SU-DHL-6 (cell line): ENCODE data around the gene HNF4A.

Experiments used
- H2AFZ ChIP-seq: fragments of 200-600 bp; sonication (generic); 2 replicates; pipeline ENCODE4 v1.6.1; 2014; ENCODE audit warnings: low read depth, mild to moderate bottlenecking, moderate library complexity, mixed read lengths, antibody characterized with exemption, low read length; ENCODE audit not compliant: severe bottlenecking
- H3F3A ChIP-seq: fragments of 200-600 bp; shearing (Covaris generic); 2 replicates; pipeline ENCODE4 v1.6.0; 2016; ENCODE audit warnings: antibody characterized with exemption, mild to moderate bottlenecking; ENCODE audit not compliant: insufficient read depth
- H3K27ac ChIP-seq: fragments of 200-600 bp; sonication (generic); 2 replicates; pipeline ENCODE4 v1.5.1; 2016; ENCODE audit warnings: low read depth, mild to moderate bottlenecking, low read length, moderate library complexity, mixed read lengths
- H3K27me3 ChIP-seq: fragments of 200-600 bp; sonication (generic), shearing (Covaris generic); 2 replicates; pipeline ENCODE4 v1.6.0; 2014; ENCODE audit warnings: mild to moderate bottlenecking, low read length
- H3K36me3 ChIP-seq: fragments of 200-600 bp; sonication (generic); 2 replicates; pipeline ENCODE4 v1.6.1; 2014; ENCODE audit warnings: mild to moderate bottlenecking, low read length, mixed read lengths
- H3K4me2 ChIP-seq: fragments of 300-600, 200-600 bp; shearing (Covaris generic), sonication (generic); 2 replicates; pipeline ENCODE4 v1.6.0; 2014; ENCODE audit warnings: low read length, low read depth, mild to moderate bottlenecking; ENCODE audit not compliant: poor library complexity, severe bottlenecking
- H3K4me3 ChIP-seq: fragments of 200-600 bp; sonication (generic); 2 replicates; pipeline ENCODE4 v1.5.1; 2014; ENCODE audit warnings: antibody characterized with exemption, low read length, mild to moderate bottlenecking, mixed read lengths; ENCODE audit not compliant: insufficient read depth, poor library complexity, severe bottlenecking
- H3K79me2 ChIP-seq: fragments of 200-600 bp; sonication (generic); 2 replicates; pipeline ENCODE4 v1.6.1; 2014; ENCODE audit warnings: mild to moderate bottlenecking, low read length, moderate library complexity; ENCODE audit not compliant: insufficient read depth
- H3K9ac ChIP-seq: fragments of 200-600 bp; sonication (generic); 2 replicates; pipeline ENCODE4 v1.7.0; 2014; ENCODE audit warnings: mild to moderate bottlenecking, low read length
- H3K9me2 ChIP-seq: fragments of 200-600 bp; sonication (generic); replicated peaks from 2 replicates; pipeline ENCODE4 v1.6.1; 2014; ENCODE audit warnings: low read length; ENCODE audit not compliant: insufficient read depth
- H3K9me3 ChIP-seq: fragments of 200-600 bp; sonication (generic); 2 replicates; pipeline ENCODE4 v1.6.1; 2014; ENCODE audit warnings: low read length, mixed read lengths; ENCODE audit not compliant: insufficient read depth
- H4K20me1 ChIP-seq: fragments of 200-600 bp; sonication (generic); 2 replicates; pipeline ENCODE4 v1.6.1; 2014; ENCODE audit warnings: low read depth, mild to moderate bottlenecking, antibody characterized with exemption, low read length, moderate library complexity, mixed read lengths
- EZH2phosphoT487 ChIP-seq: fragments of 200-600 bp; sonication (generic), shearing (Covaris generic); conservative IDR thresholded peaks from 2 replicates; pipeline ENCODE4 v1.6.1; 2018; ENCODE audit warnings: mild to moderate bottlenecking, antibody characterized with exemption, low read length, moderate library complexity, mixed read lengths
- TF ChIP-seq, protein P1 (sequence below): fragments of 200-600 bp; sonication (generic); IDR thresholded peaks from one replicate; pipeline ENCODE4 v1.5.1; 2017; ENCODE audit warnings: antibody characterized with exemption, mild to moderate bottlenecking, low read length, moderate library complexity; ENCODE audit not compliant: insufficient read depth, poor library complexity, severe bottlenecking

Gene HNF4A

DNA sequence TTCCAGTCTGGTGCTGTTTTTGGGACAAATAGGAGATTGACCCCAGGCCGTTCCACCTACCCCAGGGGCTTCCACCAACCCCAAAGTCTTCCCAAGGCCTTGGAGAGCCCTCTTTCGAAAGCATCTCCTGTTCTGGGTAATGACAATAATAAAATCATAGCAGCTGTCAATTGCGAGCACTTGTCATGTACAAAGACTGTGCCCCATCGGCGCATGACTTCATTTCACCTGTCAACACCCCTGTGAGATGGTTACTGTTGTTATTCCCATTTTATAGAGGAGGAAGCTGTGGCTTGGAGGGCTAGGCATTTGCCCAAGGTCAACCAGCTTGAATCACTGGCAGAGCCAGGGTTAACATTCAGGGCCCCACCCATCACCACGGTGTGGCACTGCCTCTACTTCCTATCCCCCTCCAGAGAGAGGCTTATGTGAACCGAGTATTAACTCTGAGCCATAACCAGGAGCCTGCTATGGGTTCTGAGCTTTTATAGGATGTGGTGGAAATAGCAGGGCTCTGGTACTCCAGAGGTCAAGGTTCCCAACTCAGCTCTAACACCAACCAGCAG lies 51.2 kb downstream of the HNF4A start:
- no peak overlapping the region for H3K4me3 ChIP-seq
- no peaks in the 10 kb centered on the region for H3K9me3 ChIP-seq
- no peaks in the 10 kb centered on the region for H3K27me3 ChIP-seq
- no peaks in the 10 kb centered on the region for H3K36me3 ChIP-seq
- no peaks in the 10 kb centered on the region for H4K20me1 ChIP-seq
- H3K79me2 ChIP-seq: no peaks in the 10 kb centered on the region
- H3K9ac ChIP-seq: no peak overlapping the region
- no peak overlapping the region for H3K27ac ChIP-seq
- H2AFZ ChIP-seq: no peak overlapping the region
- no peaks in the 10 kb centered on the region for H3F3A ChIP-seq
- H3K9me2 ChIP-seq: no peaks in the 10 kb centered on the region
- H3K4me2 ChIP-seq: no peak overlapping the region
- TF ChIP-seq EZH2phosphoT487: no peak
- TF ChIP-seq, protein P1, sequence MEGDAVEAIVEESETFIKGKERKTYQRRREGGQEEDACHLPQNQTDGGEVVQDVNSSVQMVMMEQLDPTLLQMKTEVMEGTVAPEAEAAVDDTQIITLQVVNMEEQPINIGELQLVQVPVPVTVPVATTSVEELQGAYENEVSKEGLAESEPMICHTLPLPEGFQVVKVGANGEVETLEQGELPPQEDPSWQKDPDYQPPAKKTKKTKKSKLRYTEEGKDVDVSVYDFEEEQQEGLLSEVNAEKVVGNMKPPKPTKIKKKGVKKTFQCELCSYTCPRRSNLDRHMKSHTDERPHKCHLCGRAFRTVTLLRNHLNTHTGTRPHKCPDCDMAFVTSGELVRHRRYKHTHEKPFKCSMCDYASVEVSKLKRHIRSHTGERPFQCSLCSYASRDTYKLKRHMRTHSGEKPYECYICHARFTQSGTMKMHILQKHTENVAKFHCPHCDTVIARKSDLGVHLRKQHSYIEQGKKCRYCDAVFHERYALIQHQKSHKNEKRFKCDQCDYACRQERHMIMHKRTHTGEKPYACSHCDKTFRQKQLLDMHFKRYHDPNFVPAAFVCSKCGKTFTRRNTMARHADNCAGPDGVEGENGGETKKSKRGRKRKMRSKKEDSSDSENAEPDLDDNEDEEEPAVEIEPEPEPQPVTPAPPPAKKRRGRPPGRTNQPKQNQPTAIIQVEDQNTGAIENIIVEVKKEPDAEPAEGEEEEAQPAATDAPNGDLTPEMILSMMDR: no peak

GRCh38 chr20:44407402-44408184 lies 52.1 kb downstream of the HNF4A start:
- Histone ChIP-seq H3K27ac (no peak overlapping the region), H3K79me2 (no peaks in the 10 kb centered on the region), H3K4me2 (no peak overlapping the region), H3K9me2 (no peaks in the 10 kb centered on the region), H4K20me1 (no peaks in the 10 kb centered on the region), H3K9me3 (no peaks in the 10 kb centered on the region), H3K9ac (no peak overlapping the region), H3K36me3 (no peaks in the 10 kb centered on the region), H3K27me3 (no peaks in the 10 kb centered on the region), H2AFZ (no peak overlapping the region), H3F3A (no peaks in the 10 kb centered on the region), H3K4me3 (no peak overlapping the region)
- TF ChIP-seq EZH2phosphoT487: no peak
- TF ChIP-seq, protein P1: no peak

DNA sequence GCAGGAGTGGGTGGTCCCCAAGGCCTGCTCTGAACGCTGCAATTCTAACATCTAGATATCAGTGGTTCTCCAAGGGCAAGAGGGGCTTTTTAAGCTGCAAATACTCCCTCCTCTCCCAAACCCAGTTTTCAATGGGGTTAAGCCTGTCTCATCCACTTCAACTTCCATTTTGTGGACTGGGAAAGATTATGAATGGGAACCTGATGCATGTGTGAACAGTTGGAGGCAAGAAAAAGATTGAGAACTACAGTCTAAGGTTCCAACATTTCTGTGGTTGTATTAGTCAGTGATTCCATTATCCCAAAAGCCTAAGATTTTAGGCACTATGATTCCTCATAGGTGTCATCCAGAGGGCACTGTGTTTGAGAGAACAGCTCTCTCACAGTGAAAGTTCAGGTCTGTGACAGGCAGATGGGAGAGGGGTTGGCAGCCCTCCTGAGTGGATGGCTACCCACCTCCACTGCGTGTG lies 53.7 kb downstream of the HNF4A start:
- Histone ChIP-seq H3K27ac (no peak overlapping the region), H3K9ac (no peak overlapping the region), H3K4me3 (no peak overlapping the region), H2AFZ (no peak overlapping the region), H3K79me2 (no peaks in the 10 kb centered on the region), H3K36me3 (no peaks in the 10 kb centered on the region), H3K9me3 (no peaks in the 10 kb centered on the region), H3K27me3 (no peaks in the 10 kb centered on the region), H3F3A (no peaks in the 10 kb centered on the region), H4K20me1 (no peaks in the 10 kb centered on the region), H3K4me2 (no peak overlapping the region), H3K9me2 (no peaks in the 10 kb centered on the region)
- TF ChIP-seq, protein P1: no peak
- TF ChIP-seq EZH2phosphoT487: no peak
